Neural cell (in vitro differentiated cells): ENCODE data around the gene CGGBP1. TPM values are rescaled to one million over a fixed set of nuclear protein-coding genes. Genes with fewer than 3 reads are reported as not detected.

Experiments used
- H2AFZ ChIP-seq: fragments of 200-600, 300-800 bp; sonication (generic), shearing (Covaris generic); 2 replicates; pipeline ENCODE4 v1.6.0; 2014; ENCODE audit warnings: low read depth, mild to moderate bottlenecking, antibody characterized with exemption, low read length, moderate library complexity
- H3F3A ChIP-seq: fragments of 200-600 bp; shearing (Covaris generic); 2 replicates; pipeline ENCODE4 v1.6.1; 2016; ENCODE audit warnings: mild to moderate bottlenecking, moderate library complexity, mixed read lengths, antibody characterized with exemption, low read length; ENCODE audit not compliant: insufficient read depth, poor library complexity, severe bottlenecking
- H3K27ac ChIP-seq: fragments of 200-600, 300-800 bp; sonication (generic), shearing (Covaris generic); 2 replicates; pipeline ENCODE4 v1.5.1; 2014; ENCODE audit warnings: mild to moderate bottlenecking, low read length, moderate library complexity
- H3K27me3 ChIP-seq: fragments of 300-800, 200-600 bp; sonication (generic), shearing (Covaris generic); 2 replicates; pipeline ENCODE4 v1.6.0; 2014; ENCODE audit warnings: mild to moderate bottlenecking, low read depth, low read length, moderate library complexity; ENCODE audit not compliant: insufficient read depth
- H3K36me3 ChIP-seq: fragments of 300-800, 200-600 bp; sonication (generic), shearing (Covaris generic); 2 replicates; pipeline ENCODE4 v1.5.1; 2014; ENCODE audit warnings: mild to moderate bottlenecking, antibody characterized with exemption, low read length, moderate library complexity; ENCODE audit not compliant: insufficient read depth
- H3K4me2 ChIP-seq: fragments of 300-800, 200-600 bp; sonication (generic), shearing (Covaris generic); 2 replicates; pipeline ENCODE4 v1.6.0; 2014; ENCODE audit warnings: mild to moderate bottlenecking, low read length
- H3K4me3 ChIP-seq: fragments of 300-800, 200-600 bp; sonication (generic), shearing (Covaris generic); 2 replicates; pipeline ENCODE4 v1.5.1; 2014; ENCODE audit warnings: mild to moderate bottlenecking, low read length, moderate library complexity
- H3K79me2 ChIP-seq: fragments of 200-600 bp; shearing (Covaris generic); replicated peaks from 2 replicates; pipeline ENCODE4 v1.6.0; 2014; ENCODE audit warnings: mild to moderate bottlenecking, low read length, moderate library complexity; ENCODE audit not compliant: insufficient read depth
- H3K9ac ChIP-seq: fragments of 300-800, 200-600 bp; sonication (generic), shearing (Covaris generic); 2 replicates; pipeline ENCODE4 v1.6.1; 2016; ENCODE audit warnings: mild to moderate bottlenecking, low read length, mixed read lengths
- H3K9me2 ChIP-seq: fragments of 200-600 bp; shearing (Covaris generic); 2 replicates; pipeline ENCODE4 v1.6.1; 2016; ENCODE audit warnings: mild to moderate bottlenecking, low read length, mixed read lengths; ENCODE audit not compliant: insufficient read depth
- H3K9me3 ChIP-seq: fragments of 200-600, 300-800 bp; sonication (generic), shearing (Covaris generic); 2 replicates; pipeline ENCODE4 v1.6.1; 2016; ENCODE audit warnings: mild to moderate bottlenecking, mixed run types, low read length, moderate library complexity, mixed read lengths
- H4K20me1 ChIP-seq: fragments of 200-600 bp; shearing (Covaris generic); 2 replicates; pipeline ENCODE4 v1.6.1; 2016; ENCODE audit warnings: mild to moderate bottlenecking, mixed run types; ENCODE audit not compliant: insufficient read depth
- CTCF ChIP-seq: fragments of 450-650 bp; IDR thresholded peaks from 2 replicates; pipeline ENCODE4 v1.5.1; 2014; ENCODE audit warnings: antibody characterized with exemption, mild to moderate bottlenecking, moderate library complexity; ENCODE audit not compliant: poor library complexity, severe bottlenecking
- EP300 ChIP-seq: fragments of 450-650 bp; conservative IDR thresholded peaks from 2 replicates; pipeline ENCODE4 v1.6.1; 2014; ENCODE audit warnings: antibody characterized with exemption, mild to moderate bottlenecking, moderate library complexity; ENCODE audit not compliant: poor library complexity, severe bottlenecking
- EZH2 ChIP-seq: fragments of 200-600, 300-800 bp; shearing (Covaris generic), sonication (generic); IDR thresholded peaks from 2 replicates; pipeline ENCODE4 v1.6.1; 2014; ENCODE audit warnings: antibody characterized with exemption, low read length, borderline replicate concordance, mild to moderate bottlenecking; ENCODE audit not compliant: insufficient read depth, poor library complexity, severe bottlenecking
- MXI1 ChIP-seq: fragments of 450-650 bp; conservative IDR thresholded peaks from 2 replicates; pipeline ENCODE4 v1.6.1; 2014; ENCODE audit warnings: antibody characterized with exemption, mild to moderate bottlenecking; ENCODE audit not compliant: poor library complexity, severe bottlenecking
- POLR2AphosphoS5 ChIP-seq: IDR thresholded peaks from 2 replicates; pipeline ENCODE4 v1.6.1; 2012
- RAD21 ChIP-seq: fragments of 450-650 bp; conservative IDR thresholded peaks from 2 replicates; pipeline ENCODE4 v1.6.1; 2014; ENCODE audit warnings: antibody characterized with exemption, mild to moderate bottlenecking, moderate library complexity
- SMC3 ChIP-seq: fragments of 450-650 bp; conservative IDR thresholded peaks from 2 replicates; pipeline ENCODE4 v1.6.1; 2014; ENCODE audit warnings: antibody characterized with exemption, mild to moderate bottlenecking, moderate library complexity; ENCODE audit not compliant: poor library complexity
- TAF1 ChIP-seq: IDR thresholded peaks from 2 replicates; pipeline ENCODE4 v1.6.1; 2012; ENCODE audit warnings: low read depth
- polyA plus RNA-seq: library from polyadenylated mRNA; depleted of rRNA; stranded (reverse); fragments of >200 nt; gene quantifications from 2 replicates; pipeline ENCODE4 v1.2.3, GENCODE V29; 2014
- TF ChIP-seq, protein P1 (sequence below): IDR thresholded peaks from 2 replicates; pipeline ENCODE4 v1.6.1; 2012; ENCODE audit warnings: borderline replicate concordance

Gene CGGBP1
- polyA plus RNA-seq, 1 donor from 2014 or later, result 139 TPM

GRCh38 chr3:88040529-88040928 is 18.3 kb downstream of the CGGBP1 start:
- Histone ChIP-seq H3K27me3 (no peaks in the 10 kb centered on the region), H3K9ac (no peak overlapping the region), H4K20me1 (no peaks in the 10 kb centered on the region), H2AFZ (no peak overlapping the region), H3K27ac (no peak overlapping the region), H3K9me3 (no peaks in the 10 kb centered on the region), H3K4me2 (no peak overlapping the region), H3K36me3 (no peaks in the 10 kb centered on the region), H3F3A (no peaks in the 10 kb centered on the region), H3K4me3 (no peak overlapping the region), H3K79me2 (no peaks in the 10 kb centered on the region), H3K9me2 (no peaks in the 10 kb centered on the region)
- TF ChIP-seq POLR2AphosphoS5 (no peak), RAD21 (no peak), MXI1 (no peak), EP300 (no peak), EZH2 (no peak), TAF1 (no peak), CTCF (no peak), SMC3 (no peak)
- TF ChIP-seq, protein P1, sequence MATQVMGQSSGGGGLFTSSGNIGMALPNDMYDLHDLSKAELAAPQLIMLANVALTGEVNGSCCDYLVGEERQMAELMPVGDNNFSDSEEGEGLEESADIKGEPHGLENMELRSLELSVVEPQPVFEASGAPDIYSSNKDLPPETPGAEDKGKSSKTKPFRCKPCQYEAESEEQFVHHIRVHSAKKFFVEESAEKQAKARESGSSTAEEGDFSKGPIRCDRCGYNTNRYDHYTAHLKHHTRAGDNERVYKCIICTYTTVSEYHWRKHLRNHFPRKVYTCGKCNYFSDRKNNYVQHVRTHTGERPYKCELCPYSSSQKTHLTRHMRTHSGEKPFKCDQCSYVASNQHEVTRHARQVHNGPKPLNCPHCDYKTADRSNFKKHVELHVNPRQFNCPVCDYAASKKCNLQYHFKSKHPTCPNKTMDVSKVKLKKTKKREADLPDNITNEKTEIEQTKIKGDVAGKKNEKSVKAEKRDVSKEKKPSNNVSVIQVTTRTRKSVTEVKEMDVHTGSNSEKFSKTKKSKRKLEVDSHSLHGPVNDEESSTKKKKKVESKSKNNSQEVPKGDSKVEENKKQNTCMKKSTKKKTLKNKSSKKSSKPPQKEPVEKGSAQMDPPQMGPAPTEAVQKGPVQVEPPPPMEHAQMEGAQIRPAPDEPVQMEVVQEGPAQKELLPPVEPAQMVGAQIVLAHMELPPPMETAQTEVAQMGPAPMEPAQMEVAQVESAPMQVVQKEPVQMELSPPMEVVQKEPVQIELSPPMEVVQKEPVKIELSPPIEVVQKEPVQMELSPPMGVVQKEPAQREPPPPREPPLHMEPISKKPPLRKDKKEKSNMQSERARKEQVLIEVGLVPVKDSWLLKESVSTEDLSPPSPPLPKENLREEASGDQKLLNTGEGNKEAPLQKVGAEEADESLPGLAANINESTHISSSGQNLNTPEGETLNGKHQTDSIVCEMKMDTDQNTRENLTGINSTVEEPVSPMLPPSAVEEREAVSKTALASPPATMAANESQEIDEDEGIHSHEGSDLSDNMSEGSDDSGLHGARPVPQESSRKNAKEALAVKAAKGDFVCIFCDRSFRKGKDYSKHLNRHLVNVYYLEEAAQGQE, result no peak

GRCh38 chr3:88038566-88038965 is 20.2 kb downstream of the CGGBP1 start:
- H3K27me3 ChIP-seq, result no peaks in the 10 kb centered on the region
- H3K4me3 ChIP-seq, result no peak overlapping the region
- H3K9me3 ChIP-seq, result no peaks in the 10 kb centered on the region
- H3K79me2 ChIP-seq, result no peaks in the 10 kb centered on the region
- H3F3A ChIP-seq, result no peaks in the 10 kb centered on the region
- H3K4me2 ChIP-seq, result no peak overlapping the region
- no peak overlapping the region for H3K27ac ChIP-seq
- H2AFZ ChIP-seq, result no peak overlapping the region
- no peak overlapping the region for H3K9ac ChIP-seq
- no peaks in the 10 kb centered on the region for H3K36me3 ChIP-seq
- no peaks in the 10 kb centered on the region for H4K20me1 ChIP-seq
- no peaks in the 10 kb centered on the region for H3K9me2 ChIP-seq
- TF ChIP-seq MXI1 (no peak), EP300 (no peak), EZH2 (no peak)
- TF ChIP-seq, protein P1, result no peak
